Uterus (tissue), 2 donors: Measurements from ENCODE around the gene DCTN3.

ENCODE experiments used
- CTCF ChIP-seq, 4 experiments: fragments of 200-600 bp in 2 of 4; fragments of 450-650 bp in 2 of 4; sonication (generic) in 2 of 4; IDR thresholded peaks; one replicate each; pipeline ENCODE4 v1.5.1; 2016 to 2019; ENCODE audit warnings: antibody characterized with exemption in 4 of 4, mild to moderate bottlenecking in 2 of 4, moderate library complexity in 1 of 4
- POLR2A ChIP-seq, 2 donors: fragments of 450-650 bp; IDR thresholded peaks; one replicate each; pipeline ENCODE4 v1.6.1; 2016; ENCODE audit warnings: antibody characterized with exemption in 2 of 2, mild to moderate bottlenecking in 1 of 2, moderate library complexity in 1 of 2

- TF ChIP-seq CTCF (IDR thresholded peaks at IDR 0.05) (no peak), POLR2A (IDR thresholded peaks at IDR 0.05) (no peak)
Observed at GRCh38 chr9:34630402-34631154, 10.3 kb upstream of the DCTN3 start.
